ENCODE measurements around the gene UNC5A.

The UNC5A gene

GRCh38 chr5:176916337-176916736 is 106.0 kb downstream of the UNC5A start (continued):
- TF ChIP-seq, protein P1, sequence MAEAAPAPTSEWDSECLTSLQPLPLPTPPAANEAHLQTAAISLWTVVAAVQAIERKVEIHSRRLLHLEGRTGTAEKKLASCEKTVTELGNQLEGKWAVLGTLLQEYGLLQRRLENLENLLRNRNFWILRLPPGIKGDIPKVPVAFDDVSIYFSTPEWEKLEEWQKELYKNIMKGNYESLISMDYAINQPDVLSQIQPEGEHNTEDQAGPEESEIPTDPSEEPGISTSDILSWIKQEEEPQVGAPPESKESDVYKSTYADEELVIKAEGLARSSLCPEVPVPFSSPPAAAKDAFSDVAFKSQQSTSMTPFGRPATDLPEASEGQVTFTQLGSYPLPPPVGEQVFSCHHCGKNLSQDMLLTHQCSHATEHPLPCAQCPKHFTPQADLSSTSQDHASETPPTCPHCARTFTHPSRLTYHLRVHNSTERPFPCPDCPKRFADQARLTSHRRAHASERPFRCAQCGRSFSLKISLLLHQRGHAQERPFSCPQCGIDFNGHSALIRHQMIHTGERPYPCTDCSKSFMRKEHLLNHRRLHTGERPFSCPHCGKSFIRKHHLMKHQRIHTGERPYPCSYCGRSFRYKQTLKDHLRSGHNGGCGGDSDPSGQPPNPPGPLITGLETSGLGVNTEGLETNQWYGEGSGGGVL (tag by site-specific recombination; IDR thresholded peaks at IDR 0.05) = no peak
- TF ChIP-seq ZNF10 (tag by site-specific recombination; IDR thresholded peaks at IDR 0.05) = 0 out of 2 replicates have a peak, but pooled peaks have one; percentile 42
- 0 out of 2 replicates have a peak, but pooled peaks have one; percentile 9 for TF ChIP-seq ZNF366 (tag by site-specific recombination; conservative IDR thresholded peaks at IDR 0.05)
- TF ChIP-seq ZNF785 (tag by site-specific recombination; IDR thresholded peaks at IDR 0.05) = no peak
- TF ChIP-seq ZNF423 (tag by site-specific recombination; IDR thresholded peaks at IDR 0.05) = no peak

DNA sequence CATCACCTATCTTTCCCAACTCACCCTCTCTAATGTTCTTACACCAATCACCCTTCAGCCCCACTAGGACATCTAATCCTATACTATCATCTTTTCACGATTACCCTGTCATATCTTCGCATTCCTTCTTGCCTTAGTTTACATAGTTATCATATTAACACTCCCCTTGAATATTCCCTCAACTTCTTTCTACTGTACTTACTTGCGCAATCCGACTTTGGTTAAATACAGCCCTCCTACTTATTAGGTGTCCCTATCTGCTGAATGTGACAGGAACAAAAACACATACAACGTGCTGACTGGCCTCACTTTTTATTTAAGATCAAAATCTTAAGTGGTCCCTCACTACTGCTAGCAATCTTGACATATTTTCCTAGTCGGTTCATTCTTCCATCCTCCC is 108.3 kb downstream of the UNC5A start:
- ChIA-PET CTCF (interaction anchor here (0.9 kb wide), 1 partner anchor 258 kb away, joined by 4 read pairs; no protein-coding TSS in a partner anchor), POLR2A (no interaction called here)
- H3K4me3 ChIP-seq (ENCODE audit: low read depth, low read length) = no peak overlapping the region
- no peak overlapping the region for H3K27ac ChIP-seq (ENCODE audit: extremely low read depth, low read depth, low read length)
- TF ChIP-seq, protein P2, sequence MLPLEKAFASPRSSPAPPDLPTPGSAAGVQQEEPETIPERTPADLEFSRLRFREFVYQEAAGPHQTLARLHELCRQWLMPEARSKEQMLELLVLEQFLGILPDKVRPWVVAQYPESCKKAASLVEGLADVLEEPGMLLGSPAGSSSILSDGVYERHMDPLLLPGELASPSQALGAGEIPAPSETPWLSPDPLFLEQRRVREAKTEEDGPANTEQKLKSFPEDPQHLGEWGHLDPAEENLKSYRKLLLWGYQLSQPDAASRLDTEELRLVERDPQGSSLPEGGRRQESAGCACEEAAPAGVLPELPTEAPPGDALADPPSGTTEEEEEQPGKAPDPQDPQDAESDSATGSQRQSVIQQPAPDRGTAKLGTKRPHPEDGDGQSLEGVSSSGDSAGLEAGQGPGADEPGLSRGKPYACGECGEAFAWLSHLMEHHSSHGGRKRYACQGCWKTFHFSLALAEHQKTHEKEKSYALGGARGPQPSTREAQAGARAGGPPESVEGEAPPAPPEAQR (tag by site-specific recombination; IDR thresholded peaks at IDR 0.05) = no peak
- peaks cover 4 to 14% of the 10 kb centered on the region in 2 experiments; a peak in 2 of 3 replicates for H3K36me3 ChIP-seq (ENCODE audit: control insufficient read depth in 2 of 2, insufficient read depth in 1 of 2, low read length in 2 of 2)
- H3K4me1 ChIP-seq (ENCODE audit: control insufficient read depth, insufficient read depth, low read length) = peaks cover 27% of the 10 kb centered on the region
- no peaks in the 10 kb centered on the region for H3K9me3 ChIP-seq (ENCODE audit: control insufficient read depth, insufficient read depth, low read depth, low read length)

DNA sequence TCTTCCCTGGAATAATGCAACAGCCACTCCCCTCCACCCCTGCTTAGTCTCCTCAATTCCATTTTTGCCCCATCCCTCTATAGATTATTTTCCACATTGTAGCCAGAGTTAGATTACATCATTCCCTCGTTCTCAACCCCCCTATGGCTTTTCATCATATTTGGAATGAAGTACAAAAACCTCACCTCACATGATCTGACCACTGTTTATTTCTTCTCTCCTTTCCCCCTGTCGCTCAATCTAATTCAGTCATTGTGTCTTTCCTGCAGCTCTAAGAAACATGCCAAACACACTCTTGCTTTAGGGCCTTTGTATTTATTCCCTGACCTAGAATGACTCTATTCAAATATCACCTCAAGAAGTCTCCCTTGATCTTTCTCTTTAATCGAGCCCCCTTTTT is 111.4 kb downstream of the UNC5A start:
- Histone ChIP-seq H3K4me3 (ENCODE audit: low read depth, low read length) (no peak overlapping the region), H3K36me3 (ENCODE audit: control insufficient read depth in 2 of 2, insufficient read depth in 1 of 2, low read length in 2 of 2) (peaks cover 0 to 14% of the 10 kb centered on the region in 2 experiments), H3K9me3 (ENCODE audit: control insufficient read depth, insufficient read depth, low read depth, low read length) (no peaks in the 10 kb centered on the region), H3K27ac (ENCODE audit: extremely low read depth, low read depth, low read length) (no peak overlapping the region), H3K4me1 (ENCODE audit: control insufficient read depth, insufficient read depth, low read length) (peaks cover 20% of the 10 kb centered on the region)
- POLR2A ChIA-PET = no interaction called here
- CTCF ChIA-PET = interaction anchor here (0.8 kb wide), 1 partner anchor 38 kb away, joined by 3 read pairs; no protein-coding TSS in a partner anchor
- TF ChIP-seq SETDB1 (IDR thresholded peaks at IDR 0.05; ENCODE audit: insufficient read length, low read length) = no peak
- TF ChIP-seq ZNF76 (tag by site-specific recombination; IDR thresholded peaks at IDR 0.05; ENCODE audit: borderline replicate concordance, low read depth) = no peak
- TF ChIP-seq ZNF600 (tag by site-specific recombination; IDR thresholded peaks at IDR 0.05) = no peak
- no peak for TF ChIP-seq ZBTB49 (tag by site-specific recombination; IDR thresholded peaks at IDR 0.05; ENCODE audit: low read depth)
- TF ChIP-seq, protein P3, sequence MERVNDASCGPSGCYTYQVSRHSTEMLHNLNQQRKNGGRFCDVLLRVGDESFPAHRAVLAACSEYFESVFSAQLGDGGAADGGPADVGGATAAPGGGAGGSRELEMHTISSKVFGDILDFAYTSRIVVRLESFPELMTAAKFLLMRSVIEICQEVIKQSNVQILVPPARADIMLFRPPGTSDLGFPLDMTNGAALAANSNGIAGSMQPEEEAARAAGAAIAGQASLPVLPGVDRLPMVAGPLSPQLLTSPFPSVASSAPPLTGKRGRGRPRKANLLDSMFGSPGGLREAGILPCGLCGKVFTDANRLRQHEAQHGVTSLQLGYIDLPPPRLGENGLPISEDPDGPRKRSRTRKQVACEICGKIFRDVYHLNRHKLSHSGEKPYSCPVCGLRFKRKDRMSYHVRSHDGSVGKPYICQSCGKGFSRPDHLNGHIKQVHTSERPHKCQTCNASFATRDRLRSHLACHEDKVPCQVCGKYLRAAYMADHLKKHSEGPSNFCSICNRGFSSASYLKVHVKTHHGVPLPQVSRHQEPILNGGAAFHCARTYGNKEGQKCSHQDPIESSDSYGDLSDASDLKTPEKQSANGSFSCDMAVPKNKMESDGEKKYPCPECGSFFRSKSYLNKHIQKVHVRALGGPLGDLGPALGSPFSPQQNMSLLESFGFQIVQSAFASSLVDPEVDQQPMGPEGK (tag by site-specific recombination; IDR thresholded peaks at IDR 0.05) = 0 out of 2 replicates have a peak, but pooled peaks have one; percentile 26
- no peak for TF ChIP-seq ZNF175 (tag by site-specific recombination; IDR thresholded peaks at IDR 0.05)
- TF ChIP-seq ZBTB17 (tag by site-specific recombination; IDR thresholded peaks at IDR 0.05) = peak; percentile 61
- TF ChIP-seq ZBTB7A (tag by site-specific recombination; IDR thresholded peaks at IDR 0.05; ENCODE audit: low read depth) = no peak
- no peak for TF ChIP-seq ZNF776 (tag by site-specific recombination; IDR thresholded peaks at IDR 0.05; ENCODE audit: borderline replicate concordance)
- TF ChIP-seq ZNF660 (tag by site-specific recombination; IDR thresholded peaks at IDR 0.05) = 0 out of 2 replicates have a peak, but pooled peaks have one; percentile 35
- no peak for TF ChIP-seq ZSCAN5A (tag by site-specific recombination; IDR thresholded peaks at IDR 0.05)
- peak; percentile 34; the same call in 1 of the 2 replicates for TF ChIP-seq ZNF24 (tag by site-specific recombination; IDR thresholded peaks at IDR 0.05)
- TF ChIP-seq ZNF26 (tag by site-specific recombination; IDR thresholded peaks at IDR 0.05) = no peak
- TF ChIP-seq, protein P4, sequence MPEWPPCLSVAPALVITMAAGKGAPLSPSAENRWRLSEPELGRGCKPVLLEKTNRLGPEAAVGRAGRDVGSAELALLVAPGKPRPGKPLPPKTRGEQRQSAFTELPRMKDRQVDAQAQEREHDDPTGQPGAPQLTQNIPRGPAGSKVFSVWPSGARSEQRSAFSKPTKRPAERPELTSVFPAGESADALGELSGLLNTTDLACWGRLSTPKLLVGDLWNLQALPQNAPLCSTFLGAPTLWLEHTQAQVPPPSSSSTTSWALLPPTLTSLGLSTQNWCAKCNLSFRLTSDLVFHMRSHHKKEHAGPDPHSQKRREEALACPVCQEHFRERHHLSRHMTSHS (tag by site-specific recombination; IDR thresholded peaks at IDR 0.05) = no peak
- TF ChIP-seq ZNF626 (tag by site-specific recombination; IDR thresholded peaks at IDR 0.05) = no peak
